Heart right ventricle (tissue), 16 donors: ENCODE measurements around the gene LRRC8B. TPM values are rescaled to one million over a fixed set of nuclear protein-coding genes. Genes with fewer than 3 reads are reported as not detected.

Experiments
- ATAC-seq, 8 donors: fragments of 200-7000 bp; cut with Tn5 transposase; one replicate each; pipeline ENCODE4 v1.9.1; 2020; ENCODE audit warnings: mild to moderate bottlenecking in 8 of 8, moderate library complexity in 8 of 8, moderate number of reproducible peaks in 1 of 8
- DNase-seq, 2 donors: peaks; one replicate each; pipeline ENCODE4 v3.0.0-alpha.2; 2020
- H3K27ac ChIP-seq, 10 donors: fragments of 200-600 bp; sonication (generic) in 2 of 10; one replicate each; pipeline versions ENCODE4 v1.5.0 to v1.8.0; 2020 to 2022; ENCODE audit warnings: mild to moderate bottlenecking in 3 of 10
- H3K27me3 ChIP-seq, 7 donors: fragments of 200-600 bp; one replicate each; pipeline ENCODE4 v1.8.0; 2021 to 2022; ENCODE audit warnings: mild to moderate bottlenecking in 2 of 7
- H3K36me3 ChIP-seq, 9 donors: fragments of 200-600 bp; sonication (generic) in 1 of 9; one replicate each; pipeline versions ENCODE4 v1.5.0 to v1.8.0; 2020 to 2022; ENCODE audit warnings: mild to moderate bottlenecking in 2 of 9
- H3K4me1 ChIP-seq, 9 donors: fragments of 200-600 bp; sonication (generic) in 1 of 9; one replicate each; pipeline versions ENCODE4 v1.5.0 to v1.8.0; 2020 to 2022; ENCODE audit warnings: mild to moderate bottlenecking in 4 of 9
- H3K4me3 ChIP-seq, 10 donors: fragments of 200-600 bp; sonication (generic) in 2 of 10; one replicate each; pipeline versions ENCODE4 v1.5.0 to v1.8.0; 2020 to 2022; ENCODE audit warnings: mild to moderate bottlenecking in 7 of 10, moderate library complexity in 2 of 10
- H3K9me3 ChIP-seq, 11 donors: fragments of 200-600 bp in 10 of 11; sonication (generic) in 2 of 11; one replicate each; pipeline versions ENCODE4 v1.5.0 to v1.8.0; 2013 to 2022; ENCODE audit warnings: mild to moderate bottlenecking in 2 of 11, control low read depth in 1 of 11, moderate library complexity in 1 of 11
- CTCF ChIP-seq, 9 donors: fragments of 200-600 bp; sonication (generic) in 2 of 9; IDR thresholded peaks; one replicate each; pipeline versions ENCODE4 v1.5.0 to v1.8.0; 2021 to 2022; ENCODE audit warnings: antibody characterized with exemption in 9 of 9, mild to moderate bottlenecking in 5 of 9, moderate library complexity in 1 of 9
- WGBS, 2 donors: extraction: QIAGEN DNeasy Blood & Tissue Kit; methylation state at CpG; one replicate each; pipeline ENCODE4 v1.1.7; 2013; ENCODE audit warnings: inconsistent platforms in 1 of 2; 5-methylcytosine and 5-hydroxymethylcytosine counted together
- intact Hi-C, 10 donors: fragments of 100-400 bp; cut with DNase I; formaldehyde crosslinking; loops; one replicate each; pipeline versions ENCODE4 v1.11.1 to v1.14.2; 2022
- polyA plus RNA-seq, 2 donors: library from polyadenylated mRNA; stranded (reverse); fragments of 200-250 nt; gene quantifications; one replicate each; pipeline ENCODE4 v1.2.3, GENCODE V29; 2013
- total RNA-seq, 10 donors: library from RNA; stranded (reverse); fragmentation: NEBNext Ultra II Directional in 3 of 10; extraction: Animal tissue kit (Norgen Biotek cat#: 25700) in 3 of 10; gene quantifications; one replicate each; pipeline versions ENCODE4 v1.2.1 to v1.2.4, GENCODE V29; 2021 to 2023
- donor health status: Arrhythmogenic right ventricular cardiomyopathy.
- donor health status: ischemic (EF 13 %, LVEDD 7.1; RV severe dilation, severe dysfunction).
- donor health status: healthy with polysubstance abuse.
- donor health status: DM: no; HTN: yes; CAD: no.
- donor health status: DM: no; HTN: no; CAD: no.
- donor health status: ischemic (EF 25% LVEDD 6.9; RV normal size, moderate dysfunction).
- donor health status: ischemic (EF 25% LVEDD 5.7; RV mildly dilated, moderate dysfunction).
- donor health status: healthy.
- donor health status: DM: yes; HTN: yes; CAD: no.
- donor health status: Ischemic cardiomyopathy.
- donor health status: ischemic (EF 35%, LVEDD 5.7; RV mildly dilated, moderate dysfunction).
- donor health status: nonischemic (EF 11% LVEDD 7.7; RV severe dilation, severe dysfunction).
- donor health status: DM: yes; HTN: yes; CAD: no.
- donor health status: PGD.
- donor health status: ischemic (EF 29% LVEDD 5.4; RV normal size, mild dysfunction).
- donor health status: nonischemic (EF 23%, LVEDD 6.1; RV moderate dilation, normal function).

LRRC8B gene
- total and polyA plus RNA-seq, 12 donors: 1.7 to 6.6 (median 4.2) TPM

GRCh38 chr1:89641781-89642180 lies 117.2 kb downstream of the LRRC8B start:
- ATAC-seq (no peak), DNase-seq (no peak)
- peaks cover 0 to 17% (median 10%) of the 10 kb centered on the region in 11 donors for H3K9me3 ChIP-seq
- H3K27ac ChIP-seq: no peak overlapping the region
- intact Hi-C loops: no loop called here
- H3K36me3 ChIP-seq: peaks cover 0 to 4% (median 0%) of the 10 kb centered on the region in 9 donors
- TF ChIP-seq CTCF (IDR thresholded peaks at IDR 0.05): no peak
- peaks cover 0 to 64% (median 47%) of the 10 kb centered on the region in 9 donors for H3K4me1 ChIP-seq
- WGBS, 2 donors: 86 to 93% methylated on average over 4 of the region's 4 CpGs
- no peak overlapping the region for H3K4me3 ChIP-seq
- no peaks in the 10 kb centered on the region for H3K27me3 ChIP-seq

- Histone ChIP-seq H3K27me3 (no peaks in the 10 kb centered on the region), H3K36me3 (peaks cover 0 to 7% (median 0%) of the 10 kb centered on the region in 9 donors), H3K27ac (peak overlapping the region in 4 of 10 donors; percentile 41 to 61 (median 52)), H3K9me3 (peaks cover 0 to 19% (median 14%) of the 10 kb centered on the region in 11 donors), H3K4me1 (peaks cover 0 to 52% (median 34%) of the 10 kb centered on the region in 9 donors), H3K4me3 (no peak overlapping the region)
- ATAC-seq (peak in 2 of 8 donors; percentile 24 to 69), DNase-seq (no peak)
- intact Hi-C loops: no loop called here
- 64 to 74% methylated on average over 2 of the region's 2 CpGs for WGBS, 2 donors
- TF ChIP-seq CTCF (IDR thresholded peaks at IDR 0.05): no peak
Measured at GRCh38 chr1:89643577-89643976, 118.9 kb downstream of the LRRC8B start.

GRCh38 chr1:89644119-89644814 lies 119.6 kb downstream of the LRRC8B start:
- ATAC-seq: no peak
- H3K4me3 ChIP-seq: no peak overlapping the region
- H3K27me3 ChIP-seq: no peaks in the 10 kb centered on the region
- peaks cover 0 to 58% (median 41%) of the 10 kb centered on the region in 9 donors for H3K4me1 ChIP-seq
- intact Hi-C loops: no loop called here
- peaks cover 0 to 19% (median 14%) of the 10 kb centered on the region in 11 donors for H3K9me3 ChIP-seq
- no peak for TF ChIP-seq CTCF (IDR thresholded peaks at IDR 0.05)
- H3K27ac ChIP-seq: peak overlapping the region in 4 of 10 donors; percentile 5 to 61 (median 23)
- no peak for DNase-seq
- WGBS, 2 donors: 76 to 77% methylated on average over 9 of the region's 9 CpGs
- H3K36me3 ChIP-seq: peaks cover 0 to 7% (median 0%) of the 10 kb centered on the region in 9 donors

GRCh38 chr1:89646259-89646658 lies 121.6 kb downstream of the LRRC8B start:
- 42 to 59% methylated on average over 1 of the region's 1 CpG for WGBS, 2 donors
- Histone ChIP-seq H3K27me3 (no peaks in the 10 kb centered on the region), H3K9me3 (peaks cover 0 to 19% (median 14%) of the 10 kb centered on the region in 11 donors), H3K4me3 (no peak overlapping the region), H3K27ac (no peak overlapping the region), H3K4me1 (peaks cover 0 to 64% (median 36%) of the 10 kb centered on the region in 9 donors), H3K36me3 (peaks cover 0 to 7% (median 0%) of the 10 kb centered on the region in 9 donors)
- intact Hi-C loops: no loop called here
- ATAC-seq (no peak), DNase-seq (no peak)
- TF ChIP-seq CTCF (IDR thresholded peaks at IDR 0.05): no peak

Other genes starting within 250 kb of the LRRC8B start
- gene GBP6, start 160.8 kb upstream of the LRRC8B start, total RNA-seq: under 1 TPM in 3 of 10 donors, not detected in 7; 0.08 to 0.14 (median 0.12) TPM
- under 1 TPM in 1 of 2 donors, not detected in 1; 0.07 TPM for gene GBP6, start 160.8 kb upstream of the LRRC8B start, polyA plus RNA-seq
- gene LRRC8C, start 108.3 kb downstream of the LRRC8B start, total RNA-seq: 10 to 100 TPM in 2 of 10 donors, 1 to 10 TPM in 8; 5.6 to 12.3 (median 8.3) TPM
- gene LRRC8C, start 108.3 kb downstream of the LRRC8B start, polyA plus RNA-seq: 1 to 10 TPM; 3.7 to 5.9 TPM